ENCODE results near the gene IGLON5.

- TF ChIP-seq CTCF (IDR thresholded peaks at IDR 0.05; ENCODE audit: low read depth, low read length) (no peak), EZH2phosphoT487 (IDR thresholded peaks at IDR 0.05; ENCODE audit: low read depth) (no peak)
These were observed 42.8 kb downstream of the IGLON5 start for GRCh38 chr19:51354103-51354741.
